GM10266 (cell line): ENCODE data around the gene IGFBP6.

Experiments
- DNase-seq: peaks from one replicate; pipeline ENCODE4 v3.0.0; 2012; ENCODE audit errors: extremely low spot score
- CTCF ChIP-seq: IDR thresholded peaks from 2 replicates; pipeline ENCODE4 v1.5.1; 2012; ENCODE audit warnings: mild to moderate bottlenecking, low read depth; ENCODE audit not compliant: control insufficient read depth, insufficient read depth; ENCODE audit errors: missing control alignments

The IGFBP6 gene

GRCh38 chr12:53131844-53132243 lies 34.4 kb downstream of the IGFBP6 start:
- no peak for TF ChIP-seq CTCF
- no peak for DNase-seq

- TF ChIP-seq CTCF = no peak
- no peak for DNase-seq
Measured at GRCh38 chr12:53133722-53134121, 36.3 kb downstream of the IGFBP6 start.

GRCh38 chr12:53143355-53143754 lies 45.9 kb downstream of the IGFBP6 start:
- DNase-seq = no peak
- TF ChIP-seq CTCF = no peak

GRCh38 chr12:53145383-53146260 lies 48.2 kb downstream of the IGFBP6 start:
- no peak for TF ChIP-seq CTCF
- no peak for DNase-seq

GRCh38 chr12:53147181-53147580 lies 49.7 kb downstream of the IGFBP6 start:
- DNase-seq = no peak
- no peak for TF ChIP-seq CTCF

- no peak for TF ChIP-seq CTCF
- DNase-seq = no peak
Measured at GRCh38 chr12:53147653-53148052, 50.2 kb downstream of the IGFBP6 start.

- no peak for TF ChIP-seq CTCF
- DNase-seq = no peak
Measured at GRCh38 chr12:53151039-53151438, 53.6 kb downstream of the IGFBP6 start.
